ENCODE measurements around the gene MOGAT1. TPM values are rescaled to one million over a fixed set of nuclear protein-coding genes. Genes with fewer than 3 reads are reported as not detected.
A peak's percentile ranks its signal among the peaks of the same experiment; 100 is the strongest.

Gene MOGAT1
- total and polyA plus RNA-seq, 9 of the 15 experiments (the other 6 are each of a cell fraction or from before 2014, with no cell fraction given), result not detected

GRCh38 chr2:222751238-222751637 is 79.8 kb downstream of the MOGAT1 start (continued):
- TF ChIP-seq FOXM1 (IDR thresholded peaks at IDR 0.05; ENCODE audit: low read depth) (peak; percentile 53), FOXM1 (CRISPR knock-in tag; IDR thresholded peaks at IDR 0.05; ENCODE audit: low read depth) (no peak), PURB (CRISPR knock-in tag; IDR thresholded peaks at IDR 0.05; ENCODE audit: low read depth) (no peak), FOXJ3 (CRISPR knock-in tag; IDR thresholded peaks at IDR 0.05) (no peak), RBM34 (IDR thresholded peaks at IDR 0.05; ENCODE audit: borderline replicate concordance, insufficient read depth, low read length) (no peak), MGA (IDR thresholded peaks at IDR 0.05) (peak; percentile 40; the same call in 1 of the 2 replicates), CBX1 (IDR thresholded peaks at IDR 0.05; ENCODE audit: low read depth) (no peak), TRIM24 (IDR thresholded peaks at IDR 0.05) (peak in 1 of 2 experiments; percentile 27; a peak in 1 of 4 replicates), TEAD4 (IDR thresholded peaks at IDR 0.05; ENCODE audit: low read length) (no peak), TEAD4 (CRISPR knock-in tag; IDR thresholded peaks at IDR 0.05; ENCODE audit: borderline replicate concordance) (no peak), SPI1 (IDR thresholded peaks at IDR 0.05; ENCODE audit: borderline replicate concordance, low read depth, low read length) (peak; percentile 97), BCL6 (CRISPR knock-in tag; IDR thresholded peaks at IDR 0.05) (no peak), NR2F6 (CRISPR knock-in tag; IDR thresholded peaks at IDR 0.05) (no peak), RBBP5 (IDR thresholded peaks at IDR 0.05; ENCODE audit: borderline replicate concordance, insufficient read depth, low read length, poor library complexity, severe bottlenecking) (no peak), ZNF316 (IDR thresholded peaks at IDR 0.05) (peak; percentile 64), TGIF2 (CRISPR knock-in tag; IDR thresholded peaks at IDR 0.05) (no peak), GABPA (tag; conservative IDR thresholded peaks at IDR 0.05; ENCODE audit: low read depth) (peak; percentile 68), MEIS2 (IDR thresholded peaks at IDR 0.05; ENCODE audit: partially characterized antibody) (peak; percentile 87), GATA2 (CRISPR knock-in tag; IDR thresholded peaks at IDR 0.05) (no peak)
